Fibroblast of skin of left quadriceps (primary cell): ENCODE measurements around the gene DTNA.
"Not testable (repeated sequence)": the region's sequence is repeated elsewhere in the genome, so short reads cannot be mapped to it uniquely, and the experiment has no call there.

Experiments
- DNase-seq, 2 experiments: peaks; one replicate each; pipeline ENCODE4 v3.0.0-alpha.2; 2013; ENCODE audit warnings: low read depth in 2 of 2

DTNA gene

DNA sequence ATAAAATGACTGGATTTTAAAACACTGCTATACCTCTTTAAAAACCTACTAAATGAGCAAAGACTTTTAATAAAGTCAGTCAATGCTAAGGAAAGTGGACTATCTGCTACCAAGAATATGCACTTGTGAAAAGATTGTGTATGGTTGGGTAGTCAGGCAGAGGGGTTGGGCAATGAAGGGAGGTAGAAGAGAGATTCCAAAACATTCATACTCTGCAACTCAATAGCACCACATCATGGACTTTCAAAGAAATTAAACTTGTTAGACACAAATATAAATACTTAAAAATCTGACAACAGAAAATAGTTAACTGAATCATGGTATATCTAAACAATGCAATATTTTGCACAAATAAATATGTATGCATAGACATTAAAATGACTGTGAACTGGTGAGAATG, 191.2 kb downstream of the DTNA start:
- no peak for DNase-seq

DNA sequence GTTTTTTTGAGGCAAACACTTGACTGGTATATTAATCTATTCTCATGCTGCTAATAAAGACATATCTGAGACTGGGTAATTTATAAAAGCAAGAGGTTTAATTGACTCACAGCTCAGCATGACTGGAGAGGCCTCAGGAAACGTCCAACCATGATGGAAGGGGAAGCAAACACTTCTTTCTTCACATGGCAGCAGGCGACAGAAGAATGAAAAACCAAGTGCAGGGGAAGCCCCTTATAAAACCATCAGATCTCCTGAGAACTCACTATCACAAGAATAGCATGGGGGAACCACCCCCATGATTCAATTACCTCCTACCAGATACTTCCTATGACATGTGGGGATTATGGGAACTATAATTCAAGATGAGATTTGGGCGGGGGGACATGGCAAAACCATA, 194.9 kb downstream of the DTNA start:
- DNase-seq, result no peak

DNA sequence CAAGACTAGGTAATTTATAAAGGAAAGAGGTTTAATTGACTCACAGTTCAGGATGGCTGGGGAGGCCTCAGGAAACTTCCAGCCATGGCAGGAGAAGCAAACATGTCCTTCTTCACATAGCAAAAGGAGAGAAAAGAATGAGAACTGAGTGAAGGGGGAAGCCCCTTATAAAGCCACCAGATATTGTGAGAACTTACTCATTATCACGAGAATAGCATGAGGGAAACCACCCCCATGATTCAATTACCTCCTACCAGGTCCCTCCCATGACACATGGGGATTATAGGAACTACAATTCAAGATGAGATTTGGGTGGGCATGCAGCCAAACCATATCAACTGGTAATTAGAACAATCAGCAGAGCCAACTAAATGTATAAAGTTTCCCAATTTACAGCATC, 196.9 kb downstream of the DTNA start:
- not testable (repeated sequence) for DNase-seq

DNA sequence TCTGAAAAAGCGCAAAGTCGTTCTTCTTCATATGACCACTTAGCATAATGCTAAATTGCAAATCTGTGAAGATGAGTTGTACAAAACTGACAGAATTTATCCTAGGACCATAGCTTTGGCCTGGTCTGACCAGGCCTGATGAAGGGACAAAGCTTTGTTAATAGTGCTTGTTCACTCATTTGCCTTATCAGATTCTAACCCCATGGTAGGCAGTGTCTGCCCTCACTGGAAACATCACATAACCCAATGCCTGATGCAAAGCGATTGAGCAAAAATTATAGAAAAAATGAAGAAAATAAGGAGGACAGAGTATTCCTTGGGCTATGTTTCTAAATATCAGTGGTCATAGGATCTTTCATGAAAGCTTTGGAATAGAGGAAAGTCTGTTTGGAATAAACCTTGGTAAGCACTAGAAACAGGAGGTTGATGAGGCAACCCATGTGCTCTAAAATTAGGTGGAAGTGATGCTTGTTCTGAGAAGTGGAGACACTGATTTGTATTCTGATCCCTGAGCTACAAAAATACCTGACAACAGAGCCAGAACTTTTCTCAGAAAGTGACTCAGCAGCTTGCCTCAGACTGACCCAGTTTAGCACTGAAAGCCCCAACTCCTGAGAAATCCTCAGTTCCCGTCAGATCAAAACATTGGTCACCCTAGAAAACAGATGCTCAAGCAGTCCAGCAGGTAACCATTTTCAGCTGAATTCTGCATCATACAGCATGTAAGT, 199.7 kb downstream of the DTNA start:
- no peak for DNase-seq

DNA sequence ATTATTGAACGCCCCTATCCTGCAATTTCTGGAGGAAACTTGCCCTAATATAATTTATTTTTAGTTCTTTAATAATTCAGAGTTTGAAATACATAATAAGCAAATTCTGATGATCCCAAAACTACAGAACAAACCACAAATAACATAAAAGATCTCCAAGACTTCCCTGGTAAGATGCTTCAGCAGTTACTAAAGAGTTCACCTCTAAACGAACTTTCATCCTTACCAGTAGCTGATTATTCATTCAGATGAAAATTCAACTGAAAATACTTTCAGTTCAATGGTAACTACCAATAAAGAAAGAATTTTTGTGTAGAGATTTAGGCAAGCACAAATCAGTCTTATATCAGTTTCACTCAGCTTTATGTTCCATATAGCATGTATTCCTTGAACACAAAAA, 201.0 kb downstream of the DTNA start:
- no peak for DNase-seq

DNA sequence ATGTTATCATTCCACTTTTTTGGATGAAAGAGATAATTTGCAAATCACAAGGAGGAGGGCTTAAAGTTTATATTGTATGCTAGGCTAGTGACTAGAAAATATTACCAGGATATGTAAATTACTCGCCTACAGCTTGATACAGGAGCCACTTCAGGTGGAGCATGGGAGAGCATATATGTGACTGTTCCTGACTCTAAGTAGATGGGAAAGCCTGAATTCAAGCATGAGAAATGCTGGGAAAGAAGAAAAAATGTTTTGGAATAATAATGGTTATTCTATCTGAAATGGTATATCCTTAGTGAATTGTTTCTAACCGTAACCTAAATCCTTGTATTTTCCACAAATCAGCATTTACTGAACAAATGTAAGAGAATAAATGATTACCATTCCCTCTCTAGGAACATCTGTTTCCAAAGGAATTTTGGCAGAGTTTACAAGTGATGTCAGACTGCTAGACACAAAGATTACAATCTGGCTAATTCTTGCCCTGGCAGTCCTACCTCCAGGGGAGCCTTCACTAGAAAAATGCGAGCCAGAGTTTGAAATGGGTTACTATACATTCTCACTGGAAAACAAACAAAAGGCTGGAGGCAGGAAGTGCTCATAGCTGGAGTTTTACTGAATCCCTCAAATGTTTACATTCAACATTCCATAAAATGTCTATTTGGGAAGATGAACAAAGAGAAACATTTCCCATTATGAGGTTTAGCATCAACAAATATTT, 201.7 kb downstream of the DTNA start:
- DNase-seq, result peak; percentile 94

DNA sequence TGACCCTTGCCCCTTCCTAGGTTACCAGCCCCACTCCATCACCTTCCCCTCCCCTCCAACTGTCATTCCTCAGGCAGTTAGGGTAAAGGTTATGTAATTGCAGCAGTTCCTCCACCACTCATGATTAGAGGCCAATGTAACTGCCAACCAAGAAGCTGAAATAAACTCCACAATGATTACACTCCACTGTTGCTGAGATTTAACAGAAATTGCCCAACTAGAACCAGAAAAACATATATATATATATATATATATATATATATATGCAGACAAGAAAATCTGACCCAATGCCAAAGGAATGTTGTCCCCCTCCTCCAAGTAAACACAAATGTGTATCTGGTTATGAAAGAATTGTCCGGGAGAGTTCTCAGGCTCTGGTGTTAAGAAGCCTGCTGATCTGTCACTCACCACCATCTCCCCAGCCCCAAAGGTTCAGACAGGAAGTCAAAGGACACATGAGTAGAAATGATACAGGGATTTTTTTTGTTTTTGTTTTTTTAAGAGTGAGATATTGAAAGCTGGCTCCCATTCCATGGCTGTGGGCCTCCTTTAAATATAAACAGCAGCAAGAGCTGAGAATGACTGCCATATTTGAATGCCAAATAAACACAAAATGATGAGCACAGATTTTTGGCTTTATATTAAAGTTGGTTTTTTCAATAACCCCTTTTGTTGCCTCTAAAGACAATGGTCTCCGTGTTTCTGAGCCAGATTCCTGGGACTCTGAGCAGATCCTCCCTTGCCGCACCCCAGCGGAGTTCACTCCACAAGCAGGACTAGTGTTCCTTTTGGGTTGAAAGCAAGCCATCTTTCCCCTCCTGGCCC, 204.0 kb downstream of the DTNA start:
- DNase-seq, result peak; percentile 55 to 68

DNA sequence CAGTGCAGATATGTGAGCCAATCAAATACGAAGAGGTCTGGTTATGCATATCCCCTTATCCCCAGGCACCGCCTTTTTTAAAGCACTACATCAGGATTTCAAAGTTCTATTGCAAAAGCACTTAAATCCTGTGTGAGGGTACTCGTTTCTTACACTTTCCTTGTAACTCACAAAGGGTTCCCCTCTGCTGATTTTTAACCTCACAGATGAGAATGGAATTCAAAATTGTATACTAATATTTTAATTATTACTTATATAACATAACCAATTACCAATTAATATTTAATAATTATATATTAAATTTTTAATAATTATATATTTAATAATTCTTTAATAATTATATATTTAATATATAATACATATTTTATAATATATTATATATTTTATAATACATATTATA, 204.9 kb downstream of the DTNA start:
- no peak for DNase-seq

DNA sequence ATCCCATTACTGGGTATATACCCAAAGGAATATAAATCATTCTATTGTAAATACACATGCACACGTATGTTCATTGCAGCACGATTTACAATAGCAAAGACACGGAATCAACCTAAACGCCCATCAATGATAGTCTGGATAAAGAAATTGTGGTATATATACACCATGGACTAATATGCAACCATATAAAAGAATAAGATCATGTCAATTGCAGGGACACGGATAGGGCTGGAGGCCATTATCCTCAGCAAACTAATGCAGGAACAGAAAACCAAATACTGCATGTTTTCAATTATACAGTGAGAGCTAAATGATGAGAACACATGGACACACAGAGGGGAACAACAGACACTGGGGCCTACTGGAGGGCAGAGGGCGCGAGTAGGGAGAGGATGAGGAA, 206.4 kb downstream of the DTNA start:
- not testable (repeated sequence) for DNase-seq

DNA sequence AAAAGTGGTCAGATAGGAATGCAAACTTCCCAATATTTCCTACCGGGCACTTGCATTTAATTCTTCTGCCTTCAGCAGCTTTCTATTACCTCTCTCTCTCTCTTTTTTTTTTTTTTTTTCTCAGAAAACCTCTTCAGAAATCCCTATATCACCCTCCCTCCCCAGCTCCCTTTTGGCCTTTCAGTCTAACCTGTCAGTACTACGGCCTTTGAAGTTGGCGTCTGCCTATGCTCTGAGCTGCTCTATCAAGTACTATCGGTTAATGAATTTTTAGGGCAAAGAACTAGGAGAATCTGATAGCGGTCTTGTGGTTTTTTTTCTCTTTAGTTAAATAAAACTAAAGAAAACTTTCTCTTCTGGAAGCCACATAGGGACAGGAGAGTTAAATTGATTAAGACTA, 208.8 kb downstream of the DTNA start:
- no peak for DNase-seq

DNA sequence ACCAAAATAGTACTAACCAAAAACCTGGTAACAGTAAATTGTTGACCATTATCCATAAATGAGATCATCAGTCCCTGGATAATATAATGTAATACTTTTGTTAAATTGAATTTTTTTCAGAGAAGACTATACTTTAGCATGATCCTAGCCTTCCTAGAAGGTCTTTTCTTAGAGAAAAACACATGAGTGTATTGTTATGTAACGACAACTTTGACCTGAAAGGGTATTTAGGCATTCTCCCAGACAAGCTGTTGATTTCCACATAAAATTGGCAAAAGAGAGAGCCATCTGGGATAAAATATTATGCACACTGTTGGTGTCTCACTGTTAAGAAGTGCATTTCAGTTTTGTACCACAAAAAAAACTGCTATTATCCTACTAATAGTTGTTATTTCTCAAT, 211.1 kb downstream of the DTNA start:
- DNase-seq, result no peak

DNA sequence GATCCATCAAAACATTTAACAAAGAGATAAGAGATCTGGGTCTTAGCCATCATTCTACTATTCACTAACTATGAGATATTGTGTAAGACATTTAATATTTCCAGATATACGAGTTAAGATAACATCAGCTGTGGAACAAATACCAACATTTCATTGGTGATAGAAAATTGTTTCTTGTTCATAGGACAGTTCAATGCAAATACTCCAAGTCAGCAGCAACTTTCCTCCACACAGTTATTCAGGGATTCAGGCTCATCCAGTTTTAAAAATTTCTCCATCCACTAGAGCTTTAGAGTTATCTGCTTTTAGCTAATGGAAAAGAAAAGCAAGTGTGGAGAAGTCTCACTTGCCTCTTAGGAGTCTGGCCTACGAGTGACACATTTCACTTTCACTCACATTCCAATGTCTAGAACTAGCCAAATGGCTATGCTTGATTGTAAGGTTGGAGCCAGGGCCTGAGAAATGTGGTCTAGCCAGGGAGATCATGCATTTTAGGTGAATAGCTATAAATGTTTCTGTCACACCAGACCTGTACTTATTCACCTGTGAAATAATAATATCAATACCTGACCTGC, 211.8 kb downstream of the DTNA start:
- DNase-seq, result no peak

DNA sequence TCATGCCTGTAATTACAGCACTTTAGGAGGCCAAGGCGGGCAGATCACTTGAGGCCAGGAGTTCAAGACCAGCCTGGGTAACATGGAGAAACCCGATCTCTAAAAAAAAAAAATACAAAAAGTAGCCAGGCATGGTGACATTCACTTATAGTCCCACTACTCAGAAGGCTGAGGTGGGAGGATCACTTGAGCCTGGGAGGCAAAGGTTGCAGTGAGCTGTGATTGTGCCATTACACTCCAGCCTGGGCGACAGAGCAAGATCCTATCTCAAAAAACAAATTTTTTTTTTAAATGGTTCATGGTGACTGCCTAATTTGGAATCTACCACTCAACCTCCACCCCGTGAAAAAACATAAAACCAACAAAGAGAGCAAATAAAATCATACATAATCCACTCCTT, 212.5 kb downstream of the DTNA start:
- DNase-seq, result not testable (repeated sequence)

DNA sequence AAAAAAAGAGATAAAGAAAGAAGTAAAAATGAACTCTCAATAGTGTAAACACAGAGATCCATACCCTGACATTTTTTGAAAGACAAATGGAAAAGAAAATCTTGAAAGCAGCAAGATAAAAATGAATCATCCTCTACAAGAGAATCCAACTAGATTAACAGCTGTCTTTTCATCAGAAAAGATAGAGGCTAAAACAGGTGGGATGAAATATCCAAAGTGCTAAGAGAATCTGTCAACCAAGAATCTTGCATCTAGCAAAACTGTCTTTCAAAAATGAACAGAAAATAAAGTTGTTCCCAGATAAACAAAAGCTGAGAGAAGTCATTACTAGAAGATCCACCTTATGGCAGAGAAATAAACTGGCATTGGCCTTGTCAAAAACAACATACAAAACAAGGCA, 213.8 kb downstream of the DTNA start:
- DNase-seq, result no peak

DNA sequence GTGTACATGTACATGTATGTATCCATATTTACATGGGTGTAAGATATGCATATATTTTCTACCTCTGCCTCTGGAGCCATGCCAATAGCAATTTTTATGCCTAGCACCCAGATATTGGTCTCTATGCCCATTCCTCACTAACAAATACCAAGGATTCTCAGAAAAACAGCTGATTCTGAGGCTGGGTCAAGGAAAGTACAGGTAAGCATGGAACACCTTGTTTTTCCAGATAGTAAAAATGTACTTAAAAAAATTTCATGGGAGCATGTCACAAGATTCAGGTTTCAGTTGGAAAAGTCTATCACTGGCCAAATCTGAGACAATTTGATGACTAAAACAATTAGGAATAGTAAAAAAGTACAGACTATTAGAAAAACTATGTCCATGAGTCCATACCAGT, 216.6 kb downstream of the DTNA start:
- DNase-seq, result no peak

DNA sequence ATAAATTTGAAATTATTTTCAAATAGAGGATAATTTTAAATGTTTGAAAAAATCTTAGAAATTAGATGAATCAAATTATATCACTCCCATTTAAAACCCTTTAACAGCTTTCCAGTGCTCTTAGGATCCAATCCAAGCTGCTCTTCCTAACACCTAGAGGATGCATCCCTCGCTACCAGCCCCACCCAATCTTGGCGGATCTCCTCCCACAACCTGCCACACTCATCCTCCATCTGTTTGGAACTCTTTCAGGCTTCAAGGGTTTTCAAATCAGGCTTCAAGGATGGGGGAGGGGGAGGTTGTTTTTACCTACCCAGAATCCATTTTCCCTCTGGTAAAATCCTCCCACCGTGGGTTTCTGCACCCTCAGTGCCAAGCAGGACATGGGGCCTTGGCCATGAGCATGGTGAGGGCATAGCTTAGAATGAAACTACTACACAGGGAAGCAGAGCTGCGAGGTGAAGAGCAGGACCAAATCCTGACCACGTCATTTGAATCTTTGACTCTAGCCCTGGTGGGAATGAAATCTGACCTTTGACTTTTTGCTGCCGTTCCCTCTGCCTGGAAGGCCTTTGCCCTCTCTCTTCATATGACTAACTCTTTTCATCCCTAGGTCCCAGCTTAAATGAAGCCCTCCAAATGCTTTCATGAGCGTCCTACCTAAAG, 218.1 kb downstream of the DTNA start:
- DNase-seq, result no peak

DNA sequence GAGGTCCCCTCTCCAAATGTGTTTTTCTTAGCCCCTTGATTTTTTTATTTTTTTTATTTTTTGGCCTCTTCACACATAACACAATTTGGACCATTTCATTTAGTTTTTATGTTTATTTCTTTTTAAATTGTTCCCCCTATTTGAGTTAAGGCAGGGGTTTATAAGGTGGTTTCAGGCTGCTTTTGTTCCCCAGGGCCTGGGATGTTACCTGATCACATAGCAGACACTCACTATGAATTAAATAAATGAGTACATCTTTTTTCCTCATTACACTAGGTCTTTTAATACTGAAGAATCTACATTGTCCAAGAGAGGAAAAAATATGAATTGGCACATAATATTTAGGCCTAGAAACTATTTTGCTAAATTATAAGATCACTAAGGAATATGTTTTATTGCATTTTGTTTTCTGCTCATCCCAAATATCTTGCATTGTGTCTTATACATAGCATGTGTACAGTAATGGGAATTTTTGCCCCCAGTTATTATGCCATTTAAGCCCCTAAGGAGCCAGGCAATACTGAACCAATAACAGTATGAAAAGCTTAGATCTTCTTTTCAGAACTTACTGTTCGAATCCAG, 218.7 kb downstream of the DTNA start:
- no peak for DNase-seq

DNA sequence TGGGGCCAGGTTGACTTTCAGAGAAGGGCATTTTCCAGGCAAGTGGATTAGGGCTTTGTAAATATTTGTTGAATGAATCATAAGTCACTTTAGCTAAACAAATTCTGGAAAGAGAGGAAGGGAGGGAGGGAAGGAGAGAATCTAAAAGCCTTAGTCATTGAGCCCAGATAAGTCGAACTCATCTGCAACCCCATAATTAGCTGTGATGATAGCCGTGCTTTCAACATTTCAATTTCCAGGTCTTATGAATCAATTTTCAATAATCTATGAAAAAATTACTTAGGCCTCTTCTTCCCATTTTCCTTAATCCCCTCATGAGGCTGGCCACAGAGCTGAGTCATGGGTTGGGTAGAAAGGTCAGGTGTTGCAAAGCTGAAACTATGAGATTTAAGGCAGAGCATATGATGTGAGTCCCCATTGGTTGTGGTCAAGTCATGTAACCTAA, 219.3 kb downstream of the DTNA start:
- DNase-seq, result peak; percentile 49

DNA sequence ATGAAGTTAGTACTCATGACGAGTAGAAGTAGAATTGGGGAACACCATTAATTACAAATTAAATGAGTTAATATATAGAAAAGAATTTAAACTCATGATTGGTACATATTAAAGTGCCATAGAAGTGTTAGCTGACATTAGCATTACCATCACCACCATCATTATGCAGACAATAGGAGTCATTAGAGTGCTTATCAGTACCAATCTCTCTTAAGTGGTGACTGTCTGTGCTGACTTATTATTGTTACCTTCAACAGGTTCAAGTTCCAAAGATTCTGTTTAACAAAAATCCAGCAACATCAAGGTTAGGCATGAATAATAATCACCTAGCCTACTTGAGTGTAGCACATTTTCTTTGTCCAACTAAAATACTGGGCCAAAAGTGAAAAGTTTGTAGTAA, 222.3 kb downstream of the DTNA start:
- no peak for DNase-seq

DNA sequence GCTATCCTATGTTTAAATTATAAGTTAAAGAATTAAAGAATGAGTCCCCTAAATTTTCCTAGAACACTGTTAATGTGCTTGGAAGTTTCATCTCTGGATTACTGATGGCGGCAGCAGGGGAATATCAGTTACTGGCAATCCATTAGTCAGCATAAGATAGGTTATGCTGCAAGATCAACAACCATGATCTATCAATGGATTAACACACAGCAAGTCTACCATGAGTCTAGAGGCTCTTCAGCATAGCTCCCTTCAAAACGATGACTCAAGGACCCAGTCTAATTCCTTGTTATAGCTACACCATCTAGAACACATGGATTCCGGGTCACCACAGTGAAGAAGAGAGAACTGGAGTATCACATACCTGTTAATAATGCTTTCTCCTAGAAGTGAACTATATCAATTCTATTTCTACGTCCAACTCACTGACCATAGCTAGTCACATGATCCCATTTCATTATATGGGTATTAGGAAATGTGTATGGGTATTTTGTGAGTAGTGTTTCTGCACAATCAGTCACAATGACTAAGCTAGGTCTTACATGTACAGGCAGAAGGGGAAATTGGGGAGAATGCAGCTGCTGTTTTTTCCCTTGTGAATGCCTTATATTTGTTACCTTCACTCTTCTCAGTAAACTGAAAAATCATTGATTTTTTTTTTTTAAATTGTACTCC, 222.8 kb downstream of the DTNA start:
- no peak for DNase-seq
